ENCODE results near the gene KCNQ1.

The KCNQ1 gene

DNA sequence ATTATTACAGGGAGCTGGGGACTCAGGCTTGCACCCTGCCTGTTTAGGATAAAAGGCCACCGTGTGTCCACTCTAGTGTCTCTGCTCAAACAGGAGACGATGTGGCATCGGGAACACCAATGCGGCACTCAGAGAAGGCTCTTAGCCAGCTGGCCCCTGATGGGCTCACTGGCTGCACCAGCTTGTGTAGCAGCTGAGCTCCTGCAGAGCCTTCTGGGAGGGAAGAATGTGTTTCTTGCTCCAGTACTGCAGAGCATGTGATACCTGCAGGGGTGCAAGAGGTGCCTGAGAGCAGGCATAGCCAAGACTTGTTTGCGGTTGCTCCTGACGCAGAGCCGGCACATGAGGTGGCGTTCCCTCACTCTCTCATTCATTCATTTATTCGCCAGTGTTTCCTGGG, 299.4 kb downstream of the KCNQ1 start:
- no peak for DNase-seq (ENCODE audit: extremely low read depth, insufficient read length)
- no peaks in the 10 kb centered on the region for H3K36me3 ChIP-seq (ENCODE audit: control insufficient read depth, insufficient read depth, low read length)
- no peak overlapping the region for H3K4me3 ChIP-seq (replicated peaks; ENCODE audit: low read depth, low read length)
- H3K27me3 ChIP-seq (replicated peaks; ENCODE audit: control insufficient read depth, insufficient read depth, low read length): no peaks in the 10 kb centered on the region; the same call in 1 of the 2 replicates
- TF ChIP-seq, protein P1, sequence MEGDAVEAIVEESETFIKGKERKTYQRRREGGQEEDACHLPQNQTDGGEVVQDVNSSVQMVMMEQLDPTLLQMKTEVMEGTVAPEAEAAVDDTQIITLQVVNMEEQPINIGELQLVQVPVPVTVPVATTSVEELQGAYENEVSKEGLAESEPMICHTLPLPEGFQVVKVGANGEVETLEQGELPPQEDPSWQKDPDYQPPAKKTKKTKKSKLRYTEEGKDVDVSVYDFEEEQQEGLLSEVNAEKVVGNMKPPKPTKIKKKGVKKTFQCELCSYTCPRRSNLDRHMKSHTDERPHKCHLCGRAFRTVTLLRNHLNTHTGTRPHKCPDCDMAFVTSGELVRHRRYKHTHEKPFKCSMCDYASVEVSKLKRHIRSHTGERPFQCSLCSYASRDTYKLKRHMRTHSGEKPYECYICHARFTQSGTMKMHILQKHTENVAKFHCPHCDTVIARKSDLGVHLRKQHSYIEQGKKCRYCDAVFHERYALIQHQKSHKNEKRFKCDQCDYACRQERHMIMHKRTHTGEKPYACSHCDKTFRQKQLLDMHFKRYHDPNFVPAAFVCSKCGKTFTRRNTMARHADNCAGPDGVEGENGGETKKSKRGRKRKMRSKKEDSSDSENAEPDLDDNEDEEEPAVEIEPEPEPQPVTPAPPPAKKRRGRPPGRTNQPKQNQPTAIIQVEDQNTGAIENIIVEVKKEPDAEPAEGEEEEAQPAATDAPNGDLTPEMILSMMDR (IDR thresholded peaks at IDR 0.05; ENCODE audit: insufficient read depth, low read length, poor library complexity, severe bottlenecking): no peak

GRCh38 chr11:2745511-2745910, 300.7 kb downstream of the KCNQ1 start:
- Histone ChIP-seq H3K27me3 (replicated peaks; ENCODE audit: control insufficient read depth, insufficient read depth, low read length) (no peaks in the 10 kb centered on the region; the same call in 1 of the 2 replicates), H3K36me3 (ENCODE audit: control insufficient read depth, insufficient read depth, low read length) (no peaks in the 10 kb centered on the region), H3K4me3 (replicated peaks; ENCODE audit: low read depth, low read length) (no peak overlapping the region)
- no peak for DNase-seq (ENCODE audit: extremely low read depth, insufficient read length)
- TF ChIP-seq, protein P1 (IDR thresholded peaks at IDR 0.05; ENCODE audit: insufficient read depth, low read length, poor library complexity, severe bottlenecking): no peak

GRCh38 chr11:2746401-2747247, 301.8 kb downstream of the KCNQ1 start:
- Histone ChIP-seq H3K4me3 (replicated peaks; ENCODE audit: low read depth, low read length) (no peak overlapping the region), H3K27me3 (replicated peaks; ENCODE audit: control insufficient read depth, insufficient read depth, low read length) (no peaks in the 10 kb centered on the region), H3K36me3 (ENCODE audit: control insufficient read depth, insufficient read depth, low read length) (no peaks in the 10 kb centered on the region)
- TF ChIP-seq, protein P1 (IDR thresholded peaks at IDR 0.05; ENCODE audit: insufficient read depth, low read length, poor library complexity, severe bottlenecking): no peak
- no peak for DNase-seq (ENCODE audit: extremely low read depth, insufficient read length)

- TF ChIP-seq, protein P1 (IDR thresholded peaks at IDR 0.05; ENCODE audit: insufficient read depth, low read length, poor library complexity, severe bottlenecking): no peak
- no peaks in the 10 kb centered on the region for H3K36me3 ChIP-seq (ENCODE audit: control insufficient read depth, insufficient read depth, low read length)
- no peaks in the 10 kb centered on the region for H3K27me3 ChIP-seq (replicated peaks; ENCODE audit: control insufficient read depth, insufficient read depth, low read length)
- H3K4me3 ChIP-seq (replicated peaks; ENCODE audit: low read depth, low read length): no peak overlapping the region
- no peak for DNase-seq (ENCODE audit: extremely low read depth, insufficient read length)
These were observed 302.6 kb downstream of the KCNQ1 start for GRCh38 chr11:2747248-2748027.

DNA sequence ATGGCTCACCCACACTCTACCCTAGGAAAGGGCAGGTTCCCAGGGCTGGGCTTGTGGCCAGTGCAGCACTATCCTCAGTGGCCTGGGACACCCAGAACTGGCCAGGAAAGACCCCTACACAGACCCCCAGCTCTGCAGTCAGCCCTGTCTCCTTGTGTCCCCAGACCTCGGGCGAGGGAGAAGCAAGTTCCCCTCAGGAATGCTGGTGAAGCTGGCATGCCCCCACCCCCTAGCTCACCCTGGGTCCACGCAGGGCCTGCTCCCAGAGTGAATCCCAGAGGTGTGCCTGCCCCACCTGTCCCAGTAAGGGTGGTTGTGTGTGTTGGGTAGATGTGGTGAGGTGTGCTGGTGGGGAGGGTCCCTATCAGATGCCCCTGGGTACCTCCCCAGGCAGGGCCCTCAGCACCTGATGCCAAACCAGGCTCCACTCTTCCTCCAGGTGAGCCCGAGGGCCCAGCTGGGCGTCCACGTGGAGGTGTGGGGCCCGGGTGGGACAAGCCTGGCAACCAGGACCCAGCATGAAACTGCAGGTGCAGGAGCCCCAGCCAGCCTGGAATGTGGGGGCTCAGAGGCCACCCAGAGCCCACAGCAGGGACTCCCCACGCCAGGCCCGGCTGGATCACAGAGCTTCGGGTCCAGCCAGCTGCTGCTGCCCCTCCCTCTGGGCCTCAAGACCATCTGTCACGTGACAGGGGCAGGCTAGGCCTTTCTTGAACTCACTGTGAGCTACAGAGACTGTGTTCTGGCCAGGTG, 303.4 kb downstream of the KCNQ1 start:
- DNase-seq (ENCODE audit: extremely low read depth, insufficient read length): no peak
- no peaks in the 10 kb centered on the region for H3K27me3 ChIP-seq (replicated peaks; ENCODE audit: control insufficient read depth, insufficient read depth, low read length)
- TF ChIP-seq, protein P1 (IDR thresholded peaks at IDR 0.05; ENCODE audit: insufficient read depth, low read length, poor library complexity, severe bottlenecking): no peak
- H3K36me3 ChIP-seq (ENCODE audit: control insufficient read depth, insufficient read depth, low read length): no peaks in the 10 kb centered on the region
- H3K4me3 ChIP-seq (replicated peaks; ENCODE audit: low read depth, low read length): no peak overlapping the region

All from GM06990 (cell line).